NOMO-1 treated with DMSO at 0.1 percent for 48 hours (cell line): ENCODE results near the gene ARHGEF26.

Source experiments
- DNase-seq: peaks from one replicate; lab custom pipeline; 2025; ENCODE audit not compliant: unreplicated experiment; lab: John Stamatoyannopoulos, UW

Gene ARHGEF26

DNA sequence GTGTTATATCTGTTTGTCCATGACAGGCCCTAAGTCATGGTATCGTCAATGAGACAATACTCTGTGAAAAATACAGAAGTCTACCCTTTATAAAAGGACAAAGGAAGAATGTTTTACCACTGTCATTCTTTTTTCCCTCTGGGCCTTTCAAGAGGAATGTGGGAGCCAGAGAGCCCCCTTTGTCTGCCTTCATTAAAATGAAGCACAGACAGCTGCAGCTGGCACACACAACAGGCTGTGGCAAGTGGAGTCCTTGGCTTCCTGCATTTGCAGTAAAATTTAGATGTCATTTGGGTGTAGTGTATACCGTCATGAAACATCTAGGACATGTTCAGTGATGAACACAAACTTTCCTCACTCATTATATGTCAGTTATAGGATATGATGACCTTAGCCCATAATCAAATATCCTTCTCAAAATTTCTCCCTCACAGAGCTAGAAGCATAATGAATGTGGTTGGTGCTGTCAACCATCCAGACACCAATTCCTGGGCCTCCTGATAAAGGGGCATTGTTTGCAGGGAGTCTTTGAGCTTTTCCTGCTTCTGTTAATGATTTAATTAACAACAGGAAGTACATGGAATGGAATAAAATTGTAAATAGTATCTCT is 126.7 kb downstream of the ARHGEF26 start:
- no peak for DNase-seq

DNA sequence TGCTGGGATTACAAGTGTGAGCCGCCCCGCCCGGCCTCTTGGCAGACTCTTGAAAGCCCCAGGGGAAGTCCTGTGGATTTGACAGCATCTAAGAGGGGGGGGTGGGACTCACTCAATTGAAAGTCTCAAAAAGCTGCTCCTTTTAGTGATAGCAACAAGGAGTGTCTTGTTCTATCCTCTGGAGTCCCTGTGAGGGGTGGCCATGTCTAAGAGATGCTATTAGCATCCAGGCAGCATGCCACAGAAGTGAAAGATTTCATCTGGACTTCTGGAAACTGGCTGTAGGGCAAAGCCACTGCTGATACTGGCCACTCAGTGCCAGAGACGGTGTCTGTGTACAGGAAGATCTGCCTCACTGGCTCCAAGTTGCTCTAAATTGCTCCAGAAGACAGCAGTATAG is 129.1 kb downstream of the ARHGEF26 start:
- no peak for DNase-seq

DNA sequence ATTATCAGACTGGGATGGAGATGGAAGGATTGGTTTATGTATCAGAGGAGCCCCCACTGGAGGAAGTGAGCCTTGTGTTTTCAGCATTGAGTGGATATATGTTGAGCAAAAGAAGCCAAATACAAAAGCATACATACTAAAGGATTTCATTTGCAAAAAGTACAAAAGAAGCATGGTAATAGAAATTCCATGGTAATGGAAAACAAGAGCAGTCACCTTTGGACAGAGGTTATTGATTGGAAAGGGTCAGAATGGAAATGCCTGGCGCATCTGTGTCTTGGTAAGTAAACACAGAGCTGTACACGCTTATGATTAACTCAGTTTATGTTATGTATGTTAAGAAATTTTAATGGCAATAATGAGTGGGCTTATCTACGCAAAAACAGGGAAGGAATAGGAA is 130.4 kb downstream of the ARHGEF26 start:
- DNase-seq = no peak

DNA sequence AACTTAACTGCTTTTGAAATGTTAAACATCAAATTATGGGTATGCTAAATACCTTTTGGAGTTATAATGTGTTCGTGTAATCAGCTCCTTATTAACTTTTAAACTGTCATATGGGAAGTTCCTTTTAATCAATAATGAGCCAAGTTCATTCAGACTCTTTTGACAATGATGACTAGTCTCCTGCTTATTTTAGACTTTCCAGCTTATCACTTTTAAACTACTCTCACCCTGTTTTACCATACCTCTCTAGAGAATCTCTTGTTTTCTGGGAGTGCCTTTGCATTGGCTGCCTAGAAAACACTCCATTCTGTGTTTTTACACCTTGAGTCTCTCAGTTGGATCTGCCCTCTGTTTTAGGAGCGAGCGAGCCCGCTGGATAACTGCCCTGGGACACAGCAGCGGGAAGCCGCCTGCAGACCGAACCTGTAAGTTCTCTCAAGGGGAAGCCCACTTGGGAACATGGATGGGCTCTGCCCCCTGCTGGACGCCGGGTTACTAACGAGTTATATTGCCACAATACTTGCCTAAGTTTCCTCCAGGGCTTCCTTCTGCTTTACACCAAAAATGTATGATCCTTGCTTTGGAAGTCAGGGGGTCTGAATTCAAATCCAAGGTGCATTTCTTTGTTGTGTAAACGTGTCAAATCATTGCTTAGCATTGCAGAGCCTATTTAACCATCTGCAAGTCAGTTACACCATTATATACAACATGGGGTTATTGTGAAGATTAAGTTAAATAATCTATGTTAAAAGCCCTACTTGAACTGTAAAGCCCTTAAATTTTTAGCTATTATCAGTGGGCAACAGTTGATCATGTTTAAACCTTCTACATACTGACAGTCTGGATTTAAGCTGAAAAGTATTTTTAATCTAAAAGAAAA is 131.8 kb downstream of the ARHGEF26 start:
- DNase-seq = peak; percentile 65

DNA sequence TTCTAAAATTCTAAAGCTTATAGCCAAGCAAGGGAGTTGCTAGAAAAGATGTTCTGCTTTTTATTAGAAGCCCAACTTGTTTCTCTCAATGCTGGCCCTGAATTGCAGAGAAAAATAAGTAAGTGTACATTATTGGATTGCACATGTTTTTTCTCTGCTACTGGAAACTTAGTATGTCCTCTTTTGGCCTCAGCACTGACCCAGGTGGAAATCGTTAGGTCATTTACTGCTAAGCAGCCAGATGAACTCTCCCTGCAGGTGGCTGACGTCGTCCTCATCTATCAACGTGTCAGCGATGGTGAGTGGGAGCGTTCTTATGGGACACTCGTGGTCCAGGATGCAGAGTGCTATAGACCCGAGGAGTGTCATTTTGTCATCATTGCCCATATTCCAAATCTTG is 133.3 kb downstream of the ARHGEF26 start:
- DNase-seq = no peak

DNA sequence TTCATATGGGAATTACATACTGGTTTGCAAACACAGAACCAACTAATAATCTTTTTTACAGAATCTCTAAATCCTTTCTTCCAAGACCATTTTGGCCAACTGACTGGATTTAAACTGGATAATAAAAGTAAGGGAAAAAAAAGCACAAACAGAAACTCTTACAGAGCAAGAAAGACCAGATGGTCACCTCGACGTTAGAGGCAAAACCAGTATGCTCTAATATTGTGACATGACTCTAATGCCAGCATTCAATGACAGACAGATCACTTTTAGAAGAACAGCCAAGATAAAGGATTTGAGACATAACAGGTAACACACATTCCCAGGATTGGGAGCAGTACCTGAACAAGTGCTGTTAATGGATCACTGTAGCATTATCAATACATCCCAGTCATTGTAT is 152.2 kb downstream of the ARHGEF26 start:
- no peak for DNase-seq

DNA sequence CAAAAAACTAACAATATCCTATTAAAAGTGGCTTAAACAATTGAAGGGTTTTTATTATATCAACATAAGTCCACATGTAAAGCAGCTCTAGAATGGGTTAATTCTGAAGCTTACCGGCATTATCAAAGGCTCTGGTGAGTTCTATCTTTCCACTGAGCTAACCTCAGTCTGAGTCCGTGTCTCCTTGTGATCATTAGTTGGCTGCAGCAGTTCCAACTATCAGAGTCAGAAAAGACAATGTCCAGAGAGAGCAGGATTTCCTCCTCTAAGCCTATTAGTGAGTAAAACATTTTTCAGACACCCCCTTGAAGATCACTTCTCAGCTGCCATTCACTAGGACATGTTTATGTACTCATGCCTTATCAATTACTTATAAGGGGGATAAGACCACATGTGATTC is 153.2 kb downstream of the ARHGEF26 start:
- DNase-seq = no peak

DNA sequence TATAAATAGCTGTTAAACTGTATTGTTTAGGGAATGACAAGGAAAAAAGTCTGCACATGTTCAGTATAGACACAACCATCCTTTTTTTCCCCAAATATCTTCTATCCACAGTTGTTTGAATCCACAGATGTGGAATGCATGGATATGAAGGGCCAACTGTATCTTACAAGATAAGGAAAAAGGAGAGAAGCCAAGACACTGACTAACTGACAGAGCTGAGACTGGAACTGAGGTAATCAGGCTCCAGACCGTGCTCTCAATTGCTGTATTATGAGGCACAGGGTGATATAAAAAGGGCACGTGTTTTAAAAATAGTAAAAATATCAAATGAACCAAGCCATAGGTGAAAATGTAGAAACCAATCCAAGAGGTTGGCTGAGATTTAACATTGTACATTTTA is 154.1 kb downstream of the ARHGEF26 start:
- no peak for DNase-seq

DNA sequence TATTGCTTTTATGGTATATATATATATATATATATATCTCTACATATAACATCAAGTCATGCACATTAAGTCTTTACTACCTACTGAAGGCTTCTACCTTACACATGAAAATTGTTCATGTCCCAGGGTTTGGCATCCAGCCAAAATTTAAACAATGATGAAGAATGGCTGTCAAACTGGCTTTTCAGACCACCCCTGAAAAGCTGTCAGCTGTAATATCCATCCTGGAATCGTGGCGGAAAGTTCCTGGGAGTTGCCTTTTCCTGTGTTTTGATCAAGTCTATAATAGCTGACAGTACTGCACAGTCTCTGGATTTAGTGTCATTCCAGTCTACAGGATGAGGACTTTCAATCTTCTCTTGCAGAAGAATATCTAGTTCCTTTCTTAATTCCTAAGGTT is 154.8 kb downstream of the ARHGEF26 start:
- DNase-seq = no peak

DNA sequence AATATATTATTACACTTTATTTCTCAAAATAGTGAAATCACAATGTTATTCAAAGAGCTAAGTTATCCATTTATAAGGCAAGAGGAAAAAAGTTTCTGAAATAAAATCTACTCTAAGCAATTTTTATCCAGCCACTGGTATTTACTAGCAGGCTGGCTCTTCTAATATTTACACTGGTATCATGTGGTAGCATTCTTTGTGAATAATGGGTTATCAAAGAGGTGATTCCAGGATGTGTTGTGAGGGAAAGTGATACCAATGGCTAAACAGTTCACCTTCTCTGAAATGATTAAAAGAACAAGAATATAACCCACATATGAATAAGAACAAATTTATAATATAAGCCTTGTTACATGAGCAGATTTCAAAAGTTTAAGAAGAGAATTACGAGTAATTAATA is 159.0 kb downstream of the ARHGEF26 start:
- no peak for DNase-seq

DNA sequence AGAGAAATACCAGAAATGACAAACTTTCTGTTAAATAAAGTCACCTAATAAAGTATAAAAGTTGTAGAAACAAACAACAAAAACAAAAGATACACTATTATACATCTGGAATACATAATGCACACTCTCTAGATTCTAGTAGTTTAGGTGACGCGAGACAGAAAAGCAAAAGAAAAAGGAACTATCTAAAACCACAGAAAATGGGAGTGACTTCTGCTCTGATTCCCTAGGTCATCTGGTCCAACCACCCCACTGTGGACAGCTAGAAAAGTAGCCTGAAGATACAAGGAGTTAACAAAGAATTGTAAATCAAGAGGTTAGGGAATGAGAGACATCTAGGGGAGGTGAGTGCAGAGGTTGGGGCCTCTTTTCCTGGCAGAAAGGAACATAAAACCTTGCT is 164.0 kb downstream of the ARHGEF26 start:
- DNase-seq = peak; percentile 70

DNA sequence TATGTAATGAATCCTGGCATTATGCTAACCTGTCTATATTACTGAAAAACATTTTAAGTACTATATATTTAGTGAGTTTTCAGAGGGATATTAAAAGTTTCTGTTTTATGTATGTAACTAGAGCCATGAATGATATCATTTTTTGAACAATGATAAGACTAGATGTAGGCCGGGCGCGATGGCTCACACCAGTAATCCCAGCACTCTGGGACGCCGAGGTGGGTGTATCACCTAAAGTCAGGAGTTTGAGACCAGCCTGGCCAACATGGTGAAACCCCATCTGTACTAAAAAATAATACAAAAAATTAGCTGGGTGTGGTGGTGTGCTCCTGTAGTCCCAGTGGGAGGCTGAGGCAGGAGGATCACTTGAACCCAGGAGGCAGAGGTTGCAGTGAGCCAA is 169.0 kb downstream of the ARHGEF26 start:
- DNase-seq = no peak

DNA sequence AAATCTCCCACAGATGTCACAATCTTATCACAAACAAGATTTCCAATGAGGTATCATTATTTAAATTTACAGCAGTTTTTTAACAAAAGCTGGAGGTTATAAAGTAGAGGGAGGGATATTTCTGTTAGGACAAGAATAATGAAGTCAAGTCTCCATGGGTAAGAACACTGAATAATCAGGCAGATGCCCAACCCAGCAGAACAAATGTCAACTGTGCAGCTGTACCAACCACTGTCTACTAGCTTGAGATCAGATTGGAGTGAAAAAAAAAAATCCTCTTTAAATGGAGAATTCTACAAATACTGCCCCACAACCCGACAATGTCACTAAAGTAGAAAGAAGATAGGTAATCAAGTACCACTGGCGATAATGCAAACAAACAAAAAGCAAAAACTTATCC is 172.8 kb downstream of the ARHGEF26 start:
- DNase-seq = no peak

DNA sequence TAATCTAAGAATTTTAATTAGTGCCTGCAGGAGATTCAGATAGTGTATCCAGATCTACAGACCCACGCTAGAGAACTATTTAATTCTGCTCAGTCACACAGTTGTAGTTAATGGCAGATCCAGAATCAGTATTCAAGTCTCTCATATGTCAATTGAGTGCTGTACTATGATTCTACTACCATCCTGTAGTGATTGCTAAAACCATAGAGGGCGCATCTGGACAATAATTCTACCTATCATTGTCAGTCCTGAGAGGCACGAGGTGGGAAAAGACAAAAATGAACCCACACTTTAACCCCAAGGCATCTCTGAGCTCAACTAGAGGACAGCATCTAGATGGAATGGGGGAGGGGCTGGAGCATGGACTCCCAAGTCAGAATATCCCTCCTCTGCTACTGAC is 180.4 kb downstream of the ARHGEF26 start:
- DNase-seq = no peak

DNA sequence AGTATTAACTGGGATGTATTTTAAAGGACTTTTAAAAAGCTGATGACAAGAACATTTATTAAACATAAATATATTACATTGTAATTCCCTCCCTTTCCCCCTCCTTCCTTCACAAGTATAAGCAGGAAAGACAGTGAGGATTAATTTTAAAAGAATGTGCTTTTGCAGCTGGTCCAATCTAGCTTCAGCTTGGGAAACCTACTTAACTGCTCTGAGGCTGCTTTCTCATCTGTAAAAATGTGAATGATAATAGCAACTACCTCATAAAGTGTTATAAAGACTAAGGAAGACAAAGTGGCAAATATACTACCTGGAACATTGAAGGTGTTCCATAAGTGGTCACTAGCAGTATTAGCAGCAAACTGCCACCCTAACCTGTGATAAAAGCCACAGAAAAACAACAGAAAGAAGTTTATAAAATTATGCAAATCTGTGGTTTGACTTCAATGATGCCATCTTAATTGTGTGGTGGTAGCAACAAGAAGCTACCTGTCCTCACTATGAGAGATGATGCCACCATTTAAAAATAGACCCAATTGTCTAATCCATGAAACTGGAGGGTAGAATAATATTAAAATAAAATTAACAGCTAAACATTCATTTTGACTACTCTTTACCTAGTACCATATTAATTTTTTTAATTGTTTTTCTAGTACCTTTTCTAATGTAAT is 183.1 kb downstream of the ARHGEF26 start:
- DNase-seq = no peak

DNA sequence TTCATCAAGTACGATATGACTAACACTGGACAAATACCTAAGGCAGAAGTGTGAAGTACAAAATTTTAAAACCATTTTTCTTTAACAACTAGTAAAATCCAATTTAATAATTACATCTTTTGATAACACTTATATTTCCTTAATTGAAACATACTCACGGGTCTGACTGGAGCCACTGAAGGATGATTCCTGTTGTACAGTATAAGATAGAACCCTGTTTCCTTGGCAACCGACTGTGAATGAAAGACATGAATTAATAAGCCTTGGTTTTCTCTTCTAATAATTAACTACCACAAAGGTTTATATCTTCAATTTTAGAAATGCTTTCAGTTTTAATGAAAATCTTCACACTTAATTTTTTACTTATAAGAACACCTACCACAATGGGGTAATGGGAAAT is 183.7 kb downstream of the ARHGEF26 start:
- no peak for DNase-seq

DNA sequence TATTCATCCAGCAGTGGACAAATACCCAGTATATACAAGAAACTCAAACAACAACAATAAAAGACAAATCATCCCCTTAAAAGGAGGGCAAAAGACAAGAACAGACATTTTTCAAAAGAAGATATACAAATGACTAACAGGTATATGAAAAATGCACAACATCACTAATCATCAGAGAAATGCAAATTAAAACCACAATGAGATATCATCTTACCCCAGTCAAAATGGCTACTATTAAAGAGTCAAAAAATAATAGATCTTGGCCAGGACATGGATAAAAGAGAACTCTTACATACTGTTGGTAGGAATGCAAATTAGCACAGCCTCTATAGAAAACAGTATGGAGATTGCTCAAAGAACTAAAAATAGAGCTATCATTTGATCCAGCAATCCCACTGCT is 186.2 kb downstream of the ARHGEF26 start:
- no peak for DNase-seq
